SK-N-SH treated with all-trans-retinoic acid at 6 μM for 48 hours (cell line): ENCODE measurements around the gene OBP2A.

ENCODE experiments used
- ATAC-seq: fragments of 200-7000 bp; cut with Tn5 transposase; 3 replicates; pipeline ENCODE4 v1.9.1; 2020; ENCODE audit warnings: mild to moderate bottlenecking, moderate library complexity
- BACH2 ChIP-seq: fragments of 250-450 bp; sonication (Bioruptor Pico); IDR thresholded peaks from 2 replicates; pipeline ENCODE4 v1.9.0; 2021; ENCODE audit warnings: mild to moderate bottlenecking, borderline replicate concordance
- ESRRG ChIP-seq: fragments of 250-450 bp; sonication (Bioruptor Pico); IDR thresholded peaks from 2 replicates; pipeline ENCODE4 v1.6.1; 2021; ENCODE audit warnings: mild to moderate bottlenecking
- ISL1 ChIP-seq: fragments of 250-450 bp; sonication (Bioruptor Pico); IDR thresholded peaks from 2 replicates; pipeline ENCODE4 v2.1.2; 2022; ENCODE audit warnings: mild to moderate bottlenecking, moderate library complexity
- PPARA ChIP-seq: fragments of 250-450 bp; sonication (Bioruptor Pico); IDR thresholded peaks from 2 replicates; pipeline ENCODE4 v1.5.0; 2020; ENCODE audit warnings: mild to moderate bottlenecking, borderline replicate concordance
- RARB ChIP-seq: fragments of 250-450 bp; sonication (Bioruptor Pico); IDR thresholded peaks from 2 replicates; pipeline ENCODE4 v1.8.0; 2021; ENCODE audit warnings: mild to moderate bottlenecking, moderate library complexity
- SNAI2 ChIP-seq: fragments of 250-450 bp; sonication (Bioruptor Pico); IDR thresholded peaks from 2 replicates; pipeline ENCODE4 v1.5.0; 2020; ENCODE audit warnings: mild to moderate bottlenecking, moderate library complexity
- TCF4 ChIP-seq: fragments of 250-450 bp; sonication (Bioruptor Pico); IDR thresholded peaks from 2 replicates; pipeline ENCODE4 v1.8.0; 2021; ENCODE audit warnings: mild to moderate bottlenecking, moderate library complexity, borderline replicate concordance
- TOX ChIP-seq: fragments of 250-450 bp; sonication (Bioruptor Pico); IDR thresholded peaks from 2 replicates; pipeline ENCODE4 v1.8.0; 2021; ENCODE audit warnings: mild to moderate bottlenecking, moderate library complexity, borderline replicate concordance
- ZC3H10 ChIP-seq: fragments of 250-450 bp; sonication (Bioruptor Pico); IDR thresholded peaks from 2 replicates; pipeline ENCODE4 v1.5.1; 2021; ENCODE audit warnings: mild to moderate bottlenecking, moderate library complexity
- ZFP3 ChIP-seq: fragments of 250-450 bp; sonication (Bioruptor Pico); IDR thresholded peaks from 2 replicates; pipeline ENCODE4 v1.5.0; 2020; ENCODE audit warnings: mild to moderate bottlenecking, moderate library complexity
- ZFP30 ChIP-seq: fragments of 450-650 bp; formaldehyde crosslinking; IDR thresholded peaks from 2 replicates; pipeline ENCODE4 v1.5.0; 2022; ENCODE audit warnings: mild to moderate bottlenecking, moderate library complexity
- ZNF565 ChIP-seq: fragments of 450-650 bp; formaldehyde crosslinking; conservative IDR thresholded peaks from 2 replicates; pipeline ENCODE4 v1.5.0; 2020; ENCODE audit warnings: low read depth, mild to moderate bottlenecking, moderate library complexity
- ZNF70 ChIP-seq: fragments of 450-650 bp; formaldehyde crosslinking; IDR thresholded peaks from 2 replicates; pipeline ENCODE4 v1.5.0; 2020; ENCODE audit warnings: mild to moderate bottlenecking, moderate library complexity
- TF ChIP-seq, protein P1 (sequence below): fragments of 250-450 bp; sonication (Bioruptor Pico); IDR thresholded peaks from 2 replicates; pipeline ENCODE4 v1.5.0; 2020; ENCODE audit warnings: mild to moderate bottlenecking, moderate library complexity
- TF ChIP-seq, protein P2 (sequence below): fragments of 250-450 bp; sonication (Bioruptor Pico); IDR thresholded peaks from 2 replicates; pipeline ENCODE4 v1.8.0; 2021; ENCODE audit warnings: low read depth, mild to moderate bottlenecking, moderate library complexity, borderline replicate concordance
- TF ChIP-seq, protein P3 (sequence below): fragments of 250-450 bp; sonication (Bioruptor Pico); IDR thresholded peaks from 2 replicates; pipeline ENCODE4 v1.5.1; 2020; ENCODE audit warnings: low read depth, mild to moderate bottlenecking, moderate library complexity
- TF ChIP-seq, protein P4 (sequence below): fragments of 250-450 bp; sonication (Bioruptor Pico); IDR thresholded peaks from 2 replicates; pipeline ENCODE4 v1.5.1; 2021; ENCODE audit warnings: mild to moderate bottlenecking, moderate library complexity

OBP2A gene

DNA sequence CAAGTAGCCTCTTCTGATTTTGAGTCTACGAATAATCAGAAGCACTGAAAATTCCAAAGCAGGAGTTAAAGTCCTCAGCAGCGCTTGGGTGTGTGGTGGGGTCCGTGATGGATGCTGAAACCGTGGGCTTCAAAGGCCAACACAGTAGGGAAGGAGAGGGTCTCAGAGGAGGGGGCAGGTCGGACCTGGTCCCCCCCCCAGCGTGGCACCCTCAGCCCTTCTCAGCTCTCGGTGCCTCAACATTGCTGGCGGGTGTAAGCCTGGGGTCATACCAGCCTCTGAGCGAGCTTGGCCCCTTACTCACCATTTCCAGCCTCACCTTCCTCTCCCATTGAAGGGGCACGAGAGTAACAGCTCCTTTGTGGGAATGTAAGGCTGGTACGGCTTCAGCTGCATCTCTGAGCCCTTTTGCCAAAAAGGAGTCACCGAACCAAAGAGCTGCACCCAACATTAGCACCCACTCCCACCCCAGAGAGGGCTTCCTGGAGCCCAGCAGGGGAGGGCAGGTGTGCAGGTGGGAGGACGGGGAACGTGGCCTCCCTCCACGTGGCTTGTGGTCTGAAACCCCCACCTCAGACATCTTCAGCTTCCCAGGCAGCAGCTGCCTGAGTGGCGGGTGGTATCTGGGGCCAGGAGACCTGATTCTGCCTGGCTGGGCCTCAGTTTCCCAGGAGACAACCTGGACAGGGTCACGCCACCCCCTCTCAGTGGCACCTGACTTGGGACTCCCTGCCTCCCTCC, 31.4 kb upstream of the OBP2A start:
- ATAC-seq = no peak
- TF ChIP-seq, protein P1, sequence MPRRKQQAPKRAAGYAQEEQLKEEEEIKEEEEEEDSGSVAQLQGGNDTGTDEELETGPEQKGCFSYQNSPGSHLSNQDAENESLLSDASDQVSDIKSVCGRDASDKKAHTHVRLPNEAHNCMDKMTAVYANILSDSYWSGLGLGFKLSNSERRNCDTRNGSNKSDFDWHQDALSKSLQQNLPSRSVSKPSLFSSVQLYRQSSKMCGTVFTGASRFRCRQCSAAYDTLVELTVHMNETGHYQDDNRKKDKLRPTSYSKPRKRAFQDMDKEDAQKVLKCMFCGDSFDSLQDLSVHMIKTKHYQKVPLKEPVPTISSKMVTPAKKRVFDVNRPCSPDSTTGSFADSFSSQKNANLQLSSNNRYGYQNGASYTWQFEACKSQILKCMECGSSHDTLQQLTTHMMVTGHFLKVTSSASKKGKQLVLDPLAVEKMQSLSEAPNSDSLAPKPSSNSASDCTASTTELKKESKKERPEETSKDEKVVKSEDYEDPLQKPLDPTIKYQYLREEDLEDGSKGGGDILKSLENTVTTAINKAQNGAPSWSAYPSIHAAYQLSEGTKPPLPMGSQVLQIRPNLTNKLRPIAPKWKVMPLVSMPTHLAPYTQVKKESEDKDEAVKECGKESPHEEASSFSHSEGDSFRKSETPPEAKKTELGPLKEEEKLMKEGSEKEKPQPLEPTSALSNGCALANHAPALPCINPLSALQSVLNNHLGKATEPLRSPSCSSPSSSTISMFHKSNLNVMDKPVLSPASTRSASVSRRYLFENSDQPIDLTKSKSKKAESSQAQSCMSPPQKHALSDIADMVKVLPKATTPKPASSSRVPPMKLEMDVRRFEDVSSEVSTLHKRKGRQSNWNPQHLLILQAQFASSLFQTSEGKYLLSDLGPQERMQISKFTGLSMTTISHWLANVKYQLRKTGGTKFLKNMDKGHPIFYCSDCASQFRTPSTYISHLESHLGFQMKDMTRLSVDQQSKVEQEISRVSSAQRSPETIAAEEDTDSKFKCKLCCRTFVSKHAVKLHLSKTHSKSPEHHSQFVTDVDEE = no peak
- no peak for TF ChIP-seq ZFP30
- TF ChIP-seq SNAI2 (CRISPR knock-in tag) = no peak
- no peak for TF ChIP-seq ZNF70 (CRISPR knock-in tag)
- TF ChIP-seq PPARA (CRISPR knock-in tag) = no peak
- no peak for TF ChIP-seq ESRRG
- TF ChIP-seq, protein P2, sequence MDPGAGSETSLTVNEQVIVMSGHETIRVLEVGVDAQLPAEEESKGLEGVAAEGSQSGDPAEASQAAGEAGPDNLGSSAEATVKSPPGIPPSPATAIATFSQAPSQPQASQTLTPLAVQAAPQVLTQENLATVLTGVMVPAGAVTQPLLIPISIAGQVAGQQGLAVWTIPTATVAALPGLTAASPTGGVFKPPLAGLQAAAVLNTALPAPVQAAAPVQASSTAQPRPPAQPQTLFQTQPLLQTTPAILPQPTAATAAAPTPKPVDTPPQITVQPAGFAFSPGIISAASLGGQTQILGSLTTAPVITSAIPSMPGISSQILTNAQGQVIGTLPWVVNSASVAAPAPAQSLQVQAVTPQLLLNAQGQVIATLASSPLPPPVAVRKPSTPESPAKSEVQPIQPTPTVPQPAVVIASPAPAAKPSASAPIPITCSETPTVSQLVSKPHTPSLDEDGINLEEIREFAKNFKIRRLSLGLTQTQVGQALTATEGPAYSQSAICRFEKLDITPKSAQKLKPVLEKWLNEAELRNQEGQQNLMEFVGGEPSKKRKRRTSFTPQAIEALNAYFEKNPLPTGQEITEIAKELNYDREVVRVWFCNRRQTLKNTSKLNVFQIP (CRISPR knock-in tag) = no peak
- TF ChIP-seq ZC3H10 (CRISPR knock-in tag) = no peak
- TF ChIP-seq RARB (CRISPR knock-in tag) = no peak
- TF ChIP-seq TOX (CRISPR knock-in tag) = no peak
- TF ChIP-seq ZNF565 (CRISPR knock-in tag) = no peak
- TF ChIP-seq ZFP3 (CRISPR knock-in tag) = no peak
- no peak for TF ChIP-seq TCF4 (CRISPR knock-in tag)
- TF ChIP-seq, protein P3, sequence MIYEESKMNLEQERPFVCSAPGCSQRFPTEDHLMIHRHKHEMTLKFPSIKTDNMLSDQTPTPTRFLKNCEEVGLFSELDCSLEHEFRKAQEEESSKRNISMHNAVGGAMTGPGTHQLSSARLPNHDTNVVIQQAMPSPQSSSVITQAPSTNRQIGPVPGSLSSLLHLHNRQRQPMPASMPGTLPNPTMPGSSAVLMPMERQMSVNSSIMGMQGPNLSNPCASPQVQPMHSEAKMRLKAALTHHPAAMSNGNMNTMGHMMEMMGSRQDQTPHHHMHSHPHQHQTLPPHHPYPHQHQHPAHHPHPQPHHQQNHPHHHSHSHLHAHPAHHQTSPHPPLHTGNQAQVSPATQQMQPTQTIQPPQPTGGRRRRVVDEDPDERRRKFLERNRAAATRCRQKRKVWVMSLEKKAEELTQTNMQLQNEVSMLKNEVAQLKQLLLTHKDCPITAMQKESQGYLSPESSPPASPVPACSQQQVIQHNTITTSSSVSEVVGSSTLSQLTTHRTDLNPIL = no peak
- TF ChIP-seq, protein P4, sequence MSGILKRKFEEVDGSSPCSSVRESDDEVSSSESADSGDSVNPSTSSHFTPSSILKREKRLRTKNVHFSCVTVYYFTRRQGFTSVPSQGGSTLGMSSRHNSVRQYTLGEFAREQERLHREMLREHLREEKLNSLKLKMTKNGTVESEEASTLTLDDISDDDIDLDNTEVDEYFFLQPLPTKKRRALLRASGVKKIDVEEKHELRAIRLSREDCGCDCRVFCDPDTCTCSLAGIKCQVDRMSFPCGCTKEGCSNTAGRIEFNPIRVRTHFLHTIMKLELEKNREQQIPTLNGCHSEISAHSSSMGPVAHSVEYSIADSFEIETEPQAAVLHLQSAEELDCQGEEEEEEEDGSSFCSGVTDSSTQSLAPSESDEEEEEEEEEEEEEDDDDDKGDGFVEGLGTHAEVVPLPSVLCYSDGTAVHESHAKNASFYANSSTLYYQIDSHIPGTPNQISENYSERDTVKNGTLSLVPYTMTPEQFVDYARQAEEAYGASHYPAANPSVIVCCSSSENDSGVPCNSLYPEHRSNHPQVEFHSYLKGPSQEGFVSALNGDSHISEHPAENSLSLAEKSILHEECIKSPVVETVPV (CRISPR knock-in tag) = no peak
- TF ChIP-seq, all 23 proteins: peak for 0

DNA sequence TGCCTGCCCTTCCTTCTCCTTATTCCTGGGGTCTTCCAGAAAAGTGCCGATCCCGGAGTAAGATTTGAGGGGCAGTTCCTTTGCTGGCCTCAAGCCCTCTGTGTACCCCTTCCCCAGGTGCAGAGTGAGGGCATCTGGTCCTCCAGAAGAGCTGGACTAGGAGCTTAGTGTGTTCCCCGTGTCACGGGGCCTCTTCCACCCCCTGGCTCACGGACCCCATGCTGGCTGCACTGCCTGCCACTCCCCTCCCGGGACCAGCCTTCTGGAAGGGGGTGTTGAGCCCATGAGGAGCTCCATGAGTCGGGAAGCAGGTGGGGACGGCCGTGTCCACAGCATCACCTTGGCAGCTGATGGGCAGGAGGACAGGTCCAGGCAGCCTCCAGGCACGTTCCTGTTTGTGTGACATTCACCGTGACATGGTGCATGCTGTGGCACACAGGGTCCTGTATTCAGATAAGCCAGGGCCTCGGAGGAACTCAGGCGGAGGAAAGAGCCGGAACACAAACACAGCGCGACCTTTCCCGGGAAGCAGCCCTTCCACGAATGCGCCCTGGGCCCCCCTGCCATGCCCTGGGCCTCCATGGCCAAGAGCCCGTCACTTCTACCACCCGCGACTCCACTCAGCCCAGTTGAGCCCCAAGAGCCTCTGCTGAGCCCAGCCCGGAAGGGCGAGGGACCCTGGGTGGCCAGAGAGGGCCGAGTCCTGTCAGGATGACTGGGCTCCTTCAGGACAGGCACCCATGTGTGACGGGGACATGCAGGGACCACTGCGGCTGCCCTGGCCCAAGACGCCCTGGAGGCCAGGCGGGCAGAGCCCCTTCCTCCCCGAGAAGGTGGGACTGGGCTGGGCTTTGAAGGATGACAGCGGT, 30.6 kb upstream of the OBP2A start:
- ATAC-seq = no peak
- TF ChIP-seq ISL1 (CRISPR knock-in tag) = no peak
- TF ChIP-seq, all 23 proteins: peak for 0

DNA sequence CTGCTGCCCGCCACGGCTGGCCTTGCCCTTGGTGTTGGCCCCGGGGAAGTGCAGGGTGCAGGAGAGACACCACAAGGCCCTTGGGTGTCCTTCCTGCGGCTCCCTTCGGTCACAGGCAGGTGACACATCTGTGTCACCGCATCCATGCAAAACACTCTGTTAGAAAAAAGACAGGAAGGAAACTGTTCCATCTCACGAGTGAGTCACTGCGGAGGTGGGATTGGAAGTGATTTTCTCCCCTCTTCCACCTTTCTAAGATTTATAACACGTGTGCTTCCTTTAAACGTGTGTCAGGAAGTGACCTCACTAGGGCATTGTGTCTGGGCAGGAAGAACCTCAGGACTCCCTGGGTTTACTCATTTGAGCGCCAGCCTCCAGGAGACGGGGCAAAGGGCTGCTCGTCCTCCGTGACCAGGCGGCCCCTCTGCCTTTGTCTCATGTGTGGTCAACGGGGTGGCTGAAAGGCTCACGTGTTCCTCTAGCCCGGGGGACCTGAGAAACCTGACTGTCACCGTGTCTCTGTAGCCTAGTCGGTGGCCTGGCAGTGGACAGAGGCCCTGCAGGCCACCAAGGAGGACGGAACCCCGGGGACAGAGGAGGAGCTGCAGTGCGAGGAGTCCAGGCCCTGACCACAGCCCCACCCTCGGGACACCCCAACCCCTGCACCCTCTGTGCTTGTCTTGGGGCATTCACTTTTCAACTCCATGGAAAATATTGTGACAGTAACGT, 29.6 kb upstream of the OBP2A start:
- no peak for ATAC-seq
- TF ChIP-seq, protein P3 = no peak
- TF ChIP-seq RARB (CRISPR knock-in tag) (no peak), ESRRG (no peak), ZFP3 (CRISPR knock-in tag) (no peak), ZNF565 (CRISPR knock-in tag) (no peak), SNAI2 (CRISPR knock-in tag) (no peak), TCF4 (CRISPR knock-in tag) (no peak), BACH2 (CRISPR knock-in tag) (no peak)
- TF ChIP-seq, all 23 proteins: peak for 0
